Heart left ventricle (tissue), 13 donors: ENCODE data around the gene PREP.

Experiments used
- CTCF ChIP-seq, 12 donors: fragments of 200-600 bp; sonication (generic) in 4 of 12; IDR thresholded peaks; one replicate each; pipeline versions ENCODE4 v1.5.0 to v1.8.0; 2018 to 2022; ENCODE audit warnings: antibody characterized with exemption in 12 of 12, mild to moderate bottlenecking in 5 of 12
- POLR2A ChIP-seq, 2 donors: fragments of 450-650 bp; IDR thresholded peaks; one replicate each; pipeline ENCODE4 v1.6.1; 2017; ENCODE audit warnings: antibody characterized with exemption in 2 of 2, mild to moderate bottlenecking in 2 of 2, moderate library complexity in 2 of 2
- donor health status: ischemic (EF 13 %, LVEDD 7.1; RV severe dilation, severe dysfunction).
- donor health status: DM: no; HTN: yes; CAD: no.
- donor health status: DM: no; HTN: no; CAD: no.
- donor health status: ischemic (EF 25% LVEDD 6.9; RV normal size, moderate dysfunction).
- donor health status: ischemic (EF 25% LVEDD 5.7; RV mildly dilated, moderate dysfunction).
- donor health status: ischemic (EF 35%, LVEDD 5.7; RV mildly dilated, moderate dysfunction).
- donor health status: nonischemic (EF 11% LVEDD 7.7; RV severe dilation, severe dysfunction).
- donor health status: DM: yes; HTN: yes; CAD: no.
- donor health status: PGD.
- donor health status: ischemic (EF 29% LVEDD 5.4; RV normal size, mild dysfunction).
- donor health status: nonischemic (EF 23%, LVEDD 6.1; RV moderate dilation, normal function).

- TF ChIP-seq CTCF (IDR thresholded peaks at IDR 0.05) = no peak
- no peak for TF ChIP-seq POLR2A (IDR thresholded peaks at IDR 0.05)
Measured at GRCh38 chr6:105294129-105294528, 108.8 kb downstream of the PREP start.
